HG03442 (cell line): ENCODE results near the gene PKP3.
A peak's percentile ranks its signal among the peaks of the same experiment; 100 is the strongest.
"Not testable (repeated sequence)": the region's sequence is repeated elsewhere in the genome, so short reads cannot be mapped to it uniquely, and the experiment has no call there.

ENCODE experiments used
- ATAC-seq: cut with Tn5 transposase; IDR thresholded peaks from one replicate; pipeline ENCODE4 v1.9.1; 2021; ENCODE audit warnings: mild to moderate bottlenecking, moderate library complexity; ENCODE audit not compliant: unreplicated experiment

Gene PKP3

GRCh38 chr11:395866-396265 lies 1.9 kb downstream of the PKP3 start:
- no peak for ATAC-seq

GRCh38 chr11:396511-396947 lies 2.5 kb downstream of the PKP3 start:
- no peak for ATAC-seq

GRCh38 chr11:396948-397548 lies 3.0 kb downstream of the PKP3 start:
- ATAC-seq = no peak

GRCh38 chr11:398826-399225 lies 4.8 kb downstream of the PKP3 start:
- ATAC-seq = no peak

GRCh38 chr11:399731-400211 lies 5.8 kb downstream of the PKP3 start:
- no peak for ATAC-seq

- ATAC-seq = no peak
Measured at GRCh38 chr11:400241-400689, 6.3 kb downstream of the PKP3 start.

GRCh38 chr11:401196-401595 lies 7.2 kb downstream of the PKP3 start:
- not testable (repeated sequence) for ATAC-seq

GRCh38 chr11:403021-403760 lies 9.2 kb downstream of the PKP3 start:
- ATAC-seq = no peak

GRCh38 chr11:403761-404431 lies 9.9 kb downstream of the PKP3 start:
- no peak for ATAC-seq

- no peak for ATAC-seq
Measured at GRCh38 chr11:404551-405264, 10.7 kb downstream of the PKP3 start.

- no peak for ATAC-seq
Measured at GRCh38 chr11:405323-405953, 11.4 kb downstream of the PKP3 start.

GRCh38 chr11:405954-406795 lies 12.2 kb downstream of the PKP3 start:
- ATAC-seq = no peak

GRCh38 chr11:406796-407650 lies 13.0 kb downstream of the PKP3 start:
- ATAC-seq = peak; percentile 66

- ATAC-seq = no peak
Measured at GRCh38 chr11:407651-408123, 13.7 kb downstream of the PKP3 start.

GRCh38 chr11:408154-409007 lies 14.4 kb downstream of the PKP3 start:
- ATAC-seq = no peak

GRCh38 chr11:409008-409599 lies 15.1 kb downstream of the PKP3 start:
- ATAC-seq = no peak
